ENCODE data around the gene GTF2H1. TPM values are rescaled to one million over a fixed set of nuclear protein-coding genes. Genes with fewer than 3 reads are reported as not detected.

GTF2H1 gene
- total and polyA plus RNA-seq, 8 donors: 11.9 to 23.1 (median 18.2) TPM

- Histone ChIP-seq H3K27me3 (no peaks in the 10 kb centered on the region), H3K4me3 (no peak overlapping the region), H3K36me3 (peaks cover 0 to 8% (median 5%) of the 10 kb centered on the region in 3 donors), H3K27ac (no peak overlapping the region), H3K4me1 (peaks cover 0 to 18% (median 0%) of the 10 kb centered on the region in 3 donors), H3K9me3 (no peaks in the 10 kb centered on the region)
- WGBS, 2 donors: 87 to 90% methylated on average over 4 of the region's 4 CpGs
- intact Hi-C loops (cut with DNase I): no loop called here
- DNase-seq (no peak), FAIRE-seq (no peak), ATAC-seq (no peak)
- TF ChIP-seq CTCF (IDR thresholded peaks at IDR 0.05): no peak
Observed at GRCh38 chr11:18392434-18393321, 70.3 kb downstream of the GTF2H1 start.

- FAIRE-seq (no peak), ATAC-seq (peak; percentile 1 to 4 (median 2)), DNase-seq (peak in 2 of 6 donors; percentile 31 to 37)
- Histone ChIP-seq H3K4me1 (peaks cover 0 to 18% (median 0%) of the 10 kb centered on the region in 3 donors), H3K27ac (peak overlapping the region; percentile 70 to 96 (median 88)), H3K36me3 (peaks cover 0 to 17% (median 9%) of the 10 kb centered on the region in 3 donors), H3K4me3 (peak overlapping the region; percentile 45 to 82 (median 70)), H3K9me3 (no peaks in the 10 kb centered on the region), H3K27me3 (no peaks in the 10 kb centered on the region)
- intact Hi-C loops (cut with DNase I): no loop called here
- 77 to 78% methylated on average over 22 of the region's 22 CpGs for WGBS, 2 donors
- no peak for TF ChIP-seq CTCF (IDR thresholded peaks at IDR 0.05)
Observed at GRCh38 chr11:18393581-18394274, 71.4 kb downstream of the GTF2H1 start.

GRCh38 chr11:18394275-18394927 lies 72.0 kb downstream of the GTF2H1 start, which contains the start of gene LDHA:
Gene LDHA (plus strand): TSS chr11:18394563. CDS start chr11:18396843, 2,280 bp downstream.
- Histone ChIP-seq H3K27me3 (no peaks in the 10 kb centered on the region), H3K4me1 (peaks cover 0 to 18% (median 0%) of the 10 kb centered on the region in 3 donors), H3K4me3 (peak within 1 kb of the TSS; percentile 45 to 82 (median 70)), H3K27ac (peak within 1 kb of the TSS; percentile 70 to 96 (median 88)), H3K9me3 (no peaks in the 10 kb centered on the region), H3K36me3 (peaks cover 2 to 23% (median 16%) of the 10 kb centered on the region in 3 donors)
- intact Hi-C loops (cut with DNase I): no loop called here
- WGBS, 2 donors: 2 to 3% methylated on average over 54 to 60 of the region's 60 CpGs
- TF ChIP-seq CTCF (IDR thresholded peaks at IDR 0.05): no peak
- FAIRE-seq (no peak), DNase-seq (peak; percentile 96 to 99 (median 97)), ATAC-seq (peak; percentile 79 to 91 (median 80))

- 16% methylated on average over 36 of the region's 36 CpGs for WGBS, 2 donors
- H3K4me3 ChIP-seq: peak overlapping the region; percentile 45 to 82 (median 70)
- peaks cover 0 to 18% (median 0%) of the 10 kb centered on the region in 3 donors for H3K4me1 ChIP-seq
- H3K9me3 ChIP-seq: no peaks in the 10 kb centered on the region
- peak; percentile 0 to 8 (median 4) for ATAC-seq
- H3K36me3 ChIP-seq: peaks cover 8 to 30% (median 22%) of the 10 kb centered on the region in 3 donors
- peak in 4 of 6 donors; percentile 9 to 58 (median 36) for DNase-seq
- peak overlapping the region; percentile 70 to 96 (median 88) for H3K27ac ChIP-seq
- no peaks in the 10 kb centered on the region for H3K27me3 ChIP-seq
- FAIRE-seq: no peak
- no peak for TF ChIP-seq CTCF (IDR thresholded peaks at IDR 0.05)
- intact Hi-C loops (cut with DNase I): no loop called here
Observed at GRCh38 chr11:18394928-18395734, 72.8 kb downstream of the GTF2H1 start.

All from pancreas (tissue), 10 donors.